Fibroblast of the aortic adventitia (primary cell): ENCODE measurements around the gene AUTS2. TPM values are rescaled to one million over a fixed set of nuclear protein-coding genes. Genes with fewer than 3 reads are reported as not detected.

Experiments
- DNase-seq: peaks from one replicate; pipeline ENCODE4 v3.0.0-alpha.2; 2010; ENCODE audit warnings: low read depth
- H3K4me3 ChIP-seq: 2 replicates; pipeline ENCODE4 v1.5.1; 2011; ENCODE audit warnings: low read depth, mild to moderate bottlenecking, control low read depth, low read length, moderate library complexity
- CTCF ChIP-seq: IDR thresholded peaks from 2 replicates; pipeline ENCODE4 v1.5.1; 2011; ENCODE audit warnings: mild to moderate bottlenecking, low read length, control low read depth, inconsistent platforms; ENCODE audit not compliant: insufficient read depth
- total RNA-seq: library from RNA; depleted of rRNA; stranded (reverse); fragments of >200 nt; gene quantifications from 2 replicates; pipeline ENCODE4 v1.2.3, GENCODE V29; 2012; ENCODE audit warnings: low replicate concordance

AUTS2 gene
- total RNA-seq, 1 donor: 10.7 TPM

DNA sequence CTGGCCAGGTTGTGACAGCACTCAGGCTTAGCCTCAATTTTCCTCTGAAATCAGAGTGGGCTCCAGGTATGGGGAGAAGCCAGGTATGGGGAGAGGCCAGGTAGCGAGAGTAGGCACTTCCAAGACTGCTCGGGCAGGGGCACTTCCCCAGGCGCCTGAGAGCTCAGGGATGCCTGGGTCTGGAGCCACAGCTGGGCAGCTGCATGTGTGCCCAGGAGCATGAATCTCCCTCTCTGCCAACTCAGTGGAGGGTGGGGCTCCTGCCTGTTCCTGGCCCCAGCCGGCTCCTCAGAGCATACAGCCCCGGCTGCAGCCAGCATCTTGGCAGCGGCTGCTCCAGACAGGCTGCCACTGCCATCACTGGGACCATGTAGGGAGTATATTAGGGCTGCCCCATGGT lies 313.9 kb downstream of the AUTS2 start:
- no peak for DNase-seq
- no peak for TF ChIP-seq CTCF
- no peak overlapping the region for H3K4me3 ChIP-seq

DNA sequence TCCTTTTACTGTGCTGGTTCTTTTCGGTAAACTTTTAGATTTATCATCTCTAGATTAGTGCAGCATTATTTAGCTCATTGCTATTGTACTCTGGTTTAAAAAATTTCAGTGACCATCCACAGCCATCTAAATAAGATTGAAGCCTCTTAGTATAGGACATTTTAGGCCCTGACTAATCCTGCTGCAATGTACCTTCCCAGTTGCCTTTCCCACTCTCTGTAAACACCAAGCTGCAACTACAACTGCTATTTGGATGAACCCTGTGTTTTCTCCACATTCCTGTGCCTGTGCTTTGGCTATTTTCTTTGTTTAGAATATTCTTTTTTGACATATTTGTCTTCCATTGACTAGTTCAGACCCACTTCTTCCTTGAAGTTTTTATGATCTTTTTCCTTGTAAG lies 314.6 kb downstream of the AUTS2 start:
- no peak for TF ChIP-seq CTCF
- DNase-seq: no peak
- no peak overlapping the region for H3K4me3 ChIP-seq

DNA sequence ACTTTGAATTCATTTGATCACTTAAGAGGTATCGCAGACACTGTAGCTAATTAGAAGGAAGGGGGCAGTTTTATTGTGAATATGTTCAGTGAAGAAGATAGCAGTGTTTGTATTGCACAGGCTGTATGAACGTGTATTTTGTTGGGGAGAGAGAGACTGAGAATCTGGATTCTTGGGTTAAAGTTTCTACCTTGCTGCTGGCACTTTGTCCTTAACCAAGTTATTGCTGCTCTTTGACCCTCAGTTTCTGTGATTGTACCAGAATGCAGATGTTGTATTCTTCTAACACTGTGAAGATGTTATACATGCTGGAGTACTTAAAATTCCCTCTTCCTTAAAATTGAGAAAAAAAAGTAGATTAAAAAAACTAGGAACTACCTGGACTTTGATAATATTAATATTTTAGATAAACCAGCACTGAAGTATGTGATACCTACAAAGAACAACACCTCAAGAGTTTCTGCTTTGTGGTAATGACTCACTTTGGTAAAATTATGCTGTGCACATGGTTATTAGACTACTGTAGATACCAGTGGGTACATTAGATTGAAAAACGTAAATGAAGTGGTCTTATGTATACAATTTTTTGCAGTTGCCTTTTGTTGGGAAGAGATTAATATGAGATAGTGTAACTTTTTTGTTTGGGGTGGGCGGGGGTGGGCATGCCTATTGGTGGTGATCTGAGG lies 321.3 kb downstream of the AUTS2 start:
- no peak for DNase-seq
- no peak for TF ChIP-seq CTCF
- no peak overlapping the region for H3K4me3 ChIP-seq

DNA sequence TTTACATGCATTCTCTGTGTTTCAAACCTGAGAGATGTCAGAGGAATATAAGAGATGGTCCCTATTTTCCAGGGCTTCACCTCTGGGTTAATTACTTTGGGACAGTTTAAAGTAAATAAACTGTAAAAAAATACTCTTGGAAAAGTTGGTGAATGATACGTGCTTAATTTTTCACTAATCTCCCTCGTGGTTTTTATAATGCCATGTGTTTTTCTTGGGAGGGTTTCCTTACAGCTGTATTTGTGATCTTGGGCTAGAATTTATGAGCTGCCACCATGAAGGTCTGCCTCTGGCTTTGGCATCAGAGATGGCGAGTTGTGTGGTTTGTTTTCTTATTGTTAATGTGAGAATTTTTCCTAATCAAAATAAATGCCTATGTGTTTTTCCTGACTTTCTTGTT lies 322.5 kb downstream of the AUTS2 start:
- no peak for DNase-seq
- TF ChIP-seq CTCF: no peak
- no peak overlapping the region for H3K4me3 ChIP-seq

- no peak for TF ChIP-seq CTCF
- H3K4me3 ChIP-seq: no peak overlapping the region
- DNase-seq: no peak
Observed at GRCh38 chr7:69922026-69922803, 323.9 kb downstream of the AUTS2 start.

- no peak for DNase-seq
- no peak for TF ChIP-seq CTCF
- no peak overlapping the region for H3K4me3 ChIP-seq
Observed at GRCh38 chr7:69927461-69927860, 329.2 kb downstream of the AUTS2 start.
